OCI-LY1 (cell line): ENCODE results near the gene OR2D2.
A peak's percentile ranks its signal among the peaks of the same experiment; 100 is the strongest.

ENCODE experiments used
- H2AFZ ChIP-seq: fragments of 200-600 bp; sonication (generic), shearing (Covaris generic); 2 replicates; pipeline ENCODE4 v1.6.0; 2014; ENCODE audit warnings: antibody characterized with exemption, mild to moderate bottlenecking, low read length
- H3F3A ChIP-seq: fragments of 200-600 bp; sonication (generic), shearing (Covaris generic); 2 replicates; pipeline ENCODE4 v1.6.0; 2014; ENCODE audit warnings: mild to moderate bottlenecking, antibody characterized with exemption, low read length, moderate library complexity; ENCODE audit not compliant: insufficient read depth
- H3K27ac ChIP-seq: fragments of 200-600 bp; sonication (generic); 2 replicates; pipeline ENCODE4 v1.5.1; 2014; ENCODE audit warnings: low read length, mixed run types, mild to moderate bottlenecking, low read depth; ENCODE audit not compliant: poor library complexity, severe bottlenecking
- H3K27me3 ChIP-seq: fragments of 200-600 bp; sonication (generic); 2 replicates; pipeline ENCODE4 v1.6.0; 2014; ENCODE audit warnings: antibody characterized with exemption, mild to moderate bottlenecking, low read length, moderate library complexity; ENCODE audit not compliant: insufficient read depth
- H3K36me3 ChIP-seq: fragments of 200-600 bp; sonication (generic); 2 replicates; pipeline ENCODE4 v1.6.1; 2014; ENCODE audit warnings: mild to moderate bottlenecking, antibody characterized with exemption, low read length, moderate library complexity, mixed read lengths; ENCODE audit not compliant: insufficient read depth
- H3K4me1 ChIP-seq: fragments of 200-600 bp; sonication (generic); 2 replicates; pipeline ENCODE4 v1.5.1; 2014; ENCODE audit warnings: mild to moderate bottlenecking, low read length, moderate library complexity; ENCODE audit not compliant: insufficient read depth, severe bottlenecking
- H3K4me2 ChIP-seq: fragments of 200-600 bp; sonication (generic), shearing (Covaris generic); 2 replicates; pipeline ENCODE4 v1.6.1; 2014; ENCODE audit warnings: low read length
- H3K4me3 ChIP-seq: fragments of 200-600 bp; sonication (generic); 2 replicates; pipeline ENCODE4 v1.5.1; 2014; ENCODE audit warnings: low read length, low read depth, mild to moderate bottlenecking, mixed read lengths; ENCODE audit not compliant: poor library complexity, severe bottlenecking
- H3K79me2 ChIP-seq: fragments of 200-600 bp; shearing (Covaris generic); 2 replicates; pipeline ENCODE4 v1.6.1; 2016; ENCODE audit warnings: mixed run types, low read length, mixed read lengths; ENCODE audit not compliant: insufficient read depth
- H3K9ac ChIP-seq: fragments of 200-600 bp; sonication (generic), shearing (Covaris generic); 2 replicates; pipeline ENCODE4 v1.6.1; 2014; ENCODE audit warnings: mild to moderate bottlenecking, low read length, mixed read lengths
- H3K9me2 ChIP-seq: fragments of 200-600 bp; sonication (generic), shearing (Covaris generic); 2 replicates; pipeline ENCODE4 v1.6.1; 2014; ENCODE audit warnings: low read depth, mild to moderate bottlenecking, low read length, mixed read lengths
- H3K9me3 ChIP-seq: fragments of 200-600 bp; shearing (Covaris generic); 2 replicates; pipeline ENCODE4 v1.6.1; 2014; ENCODE audit warnings: low read length, mixed read lengths
- H4K20me1 ChIP-seq: fragments of 200-600 bp; sonication (generic), shearing (Covaris generic); 2 replicates; pipeline ENCODE4 v1.6.0; 2016; ENCODE audit warnings: mild to moderate bottlenecking, low read length; ENCODE audit not compliant: insufficient read depth
- EZH2 ChIP-seq: fragments of 200-600 bp; sonication (generic), shearing (Covaris generic); IDR thresholded peaks from 2 replicates; pipeline ENCODE4 v1.8.0; 2017; ENCODE audit warnings: borderline replicate concordance, mixed run types, mild to moderate bottlenecking, antibody characterized with exemption, low read length, moderate library complexity, mixed read lengths
- TF ChIP-seq, protein P1 (sequence below): fragments of 200-600 bp; sonication (generic), shearing (Covaris generic); IDR thresholded peaks from 2 replicates; pipeline ENCODE4 v1.5.1; 2017; ENCODE audit warnings: mild to moderate bottlenecking, antibody characterized with exemption, low read length, moderate library complexity, mixed read lengths

OR2D2 gene

DNA sequence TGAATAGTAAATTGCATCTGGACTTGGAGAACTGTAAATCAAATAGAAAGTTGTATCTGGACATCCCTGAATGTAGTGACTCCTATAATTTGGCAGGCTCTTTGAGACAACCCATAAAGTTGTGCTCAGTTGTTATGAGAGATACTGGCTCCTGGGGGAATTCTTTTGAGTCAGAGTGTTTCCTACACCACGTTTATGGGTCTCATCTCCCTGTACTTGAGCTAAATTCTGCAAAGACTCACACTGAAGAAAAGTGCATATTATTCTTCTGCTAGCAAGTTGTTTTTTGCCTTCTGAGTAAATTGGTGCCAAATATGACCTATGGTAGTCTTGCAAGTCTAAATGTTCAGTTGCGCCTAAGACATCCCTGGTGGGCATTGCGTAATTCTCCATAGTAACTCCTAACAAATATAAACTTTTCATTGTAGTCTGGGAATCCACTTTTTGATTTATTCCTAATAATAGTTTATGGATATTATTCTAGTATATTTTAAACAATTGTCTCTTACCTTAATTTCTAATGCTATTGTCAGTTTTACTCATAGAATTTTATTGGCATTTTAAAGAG lies 38.9 kb upstream of the OR2D2 start:
- Histone ChIP-seq H3K4me2 (no peak overlapping the region), H3K4me3 (no peak overlapping the region), H4K20me1 (no peaks in the 10 kb centered on the region)

DNA sequence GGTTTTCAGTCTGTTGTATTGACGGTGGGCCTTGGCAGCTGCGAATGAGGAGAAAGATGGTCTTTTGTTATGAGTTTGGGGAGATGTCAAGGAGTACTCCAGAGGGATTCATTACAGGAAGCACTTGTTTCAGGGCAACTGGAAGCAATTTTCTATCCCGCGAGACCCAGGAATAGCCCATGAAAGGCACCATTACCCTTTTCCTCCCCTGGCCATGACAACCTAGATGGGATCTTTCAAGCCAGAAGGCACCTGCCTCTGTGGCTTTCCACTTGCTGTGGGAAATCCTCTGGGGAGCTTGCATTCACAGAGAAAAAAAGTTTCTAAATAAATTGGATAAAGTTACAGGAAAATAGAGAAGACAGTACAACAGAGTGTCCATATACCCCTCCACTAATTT lies 36.6 kb upstream of the OR2D2 start:
- Histone ChIP-seq H3K4me1 (peaks cover 34% of the 10 kb centered on the region), H3K36me3 (peaks cover 54% of the 10 kb centered on the region), H3K4me3 (peak overlapping the region; percentile 92), H3K27ac (peak overlapping the region; percentile 80), H3F3A (no peaks in the 10 kb centered on the region), H3K4me2 (peak overlapping the region; percentile 94), H3K9me3 (no peaks in the 10 kb centered on the region), H3K9ac (no peak overlapping the region), H2AFZ (no peak overlapping the region), H3K9me2 (no peaks in the 10 kb centered on the region), H3K79me2 (peaks cover 7% of the 10 kb centered on the region; the same call in 1 of the 2 replicates), H3K27me3 (no peaks in the 10 kb centered on the region), H4K20me1 (no peaks in the 10 kb centered on the region)
- TF ChIP-seq, protein P1, sequence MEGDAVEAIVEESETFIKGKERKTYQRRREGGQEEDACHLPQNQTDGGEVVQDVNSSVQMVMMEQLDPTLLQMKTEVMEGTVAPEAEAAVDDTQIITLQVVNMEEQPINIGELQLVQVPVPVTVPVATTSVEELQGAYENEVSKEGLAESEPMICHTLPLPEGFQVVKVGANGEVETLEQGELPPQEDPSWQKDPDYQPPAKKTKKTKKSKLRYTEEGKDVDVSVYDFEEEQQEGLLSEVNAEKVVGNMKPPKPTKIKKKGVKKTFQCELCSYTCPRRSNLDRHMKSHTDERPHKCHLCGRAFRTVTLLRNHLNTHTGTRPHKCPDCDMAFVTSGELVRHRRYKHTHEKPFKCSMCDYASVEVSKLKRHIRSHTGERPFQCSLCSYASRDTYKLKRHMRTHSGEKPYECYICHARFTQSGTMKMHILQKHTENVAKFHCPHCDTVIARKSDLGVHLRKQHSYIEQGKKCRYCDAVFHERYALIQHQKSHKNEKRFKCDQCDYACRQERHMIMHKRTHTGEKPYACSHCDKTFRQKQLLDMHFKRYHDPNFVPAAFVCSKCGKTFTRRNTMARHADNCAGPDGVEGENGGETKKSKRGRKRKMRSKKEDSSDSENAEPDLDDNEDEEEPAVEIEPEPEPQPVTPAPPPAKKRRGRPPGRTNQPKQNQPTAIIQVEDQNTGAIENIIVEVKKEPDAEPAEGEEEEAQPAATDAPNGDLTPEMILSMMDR = no peak
- no peak for TF ChIP-seq EZH2

More for the DNA sequence above, 38.9 kb upstream of the OR2D2 start:
- peaks cover 76% of the 10 kb centered on the region for H3K36me3 ChIP-seq
- H3K4me1 ChIP-seq = peaks cover 26% of the 10 kb centered on the region
- no peak overlapping the region for H2AFZ ChIP-seq
- no peaks in the 10 kb centered on the region for H3K9me2 ChIP-seq
- no peaks in the 10 kb centered on the region for H3K27me3 ChIP-seq
- no peaks in the 10 kb centered on the region for H3K9me3 ChIP-seq
- no peak for TF ChIP-seq EZH2
- TF ChIP-seq, protein P1 = no peak
- peaks cover 7% of the 10 kb centered on the region; the same call in 1 of the 2 replicates for H3K79me2 ChIP-seq
- no peak overlapping the region for H3K27ac ChIP-seq
- H3K9ac ChIP-seq = no peak overlapping the region
- no peaks in the 10 kb centered on the region for H3F3A ChIP-seq

DNA sequence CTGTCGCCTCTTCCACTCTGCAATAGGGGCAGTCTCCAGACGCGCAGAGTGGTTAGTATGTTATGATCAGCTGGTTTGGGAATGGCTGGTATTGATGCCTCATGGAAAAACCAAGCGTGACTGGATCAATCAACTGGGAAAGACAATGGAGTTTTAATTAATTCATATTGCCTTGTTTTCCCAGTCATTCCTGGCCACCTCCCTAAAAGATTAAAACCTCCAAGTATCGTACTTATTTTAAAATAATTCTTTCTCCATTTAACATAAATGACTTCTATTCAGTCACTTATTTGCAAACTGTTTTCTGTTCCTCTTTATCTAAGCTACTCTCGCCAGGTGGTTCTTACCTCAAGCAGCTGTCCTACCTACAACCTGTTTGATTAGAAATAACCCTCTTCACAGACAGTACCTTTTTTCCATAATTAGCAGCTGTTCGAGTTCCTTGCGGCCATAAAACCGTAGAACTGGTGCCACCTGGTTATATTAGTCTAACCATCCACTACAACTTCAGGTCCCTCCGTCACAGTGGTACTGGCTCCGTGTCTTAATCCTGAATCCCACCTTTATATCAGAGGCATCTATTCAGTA lies 34.8 kb upstream of the OR2D2 start:
- peaks cover 34% of the 10 kb centered on the region for H3K4me1 ChIP-seq
- H3K9me3 ChIP-seq = no peaks in the 10 kb centered on the region
- H3K79me2 ChIP-seq = peaks cover 7% of the 10 kb centered on the region; the same call in 1 of the 2 replicates
- no peaks in the 10 kb centered on the region for H4K20me1 ChIP-seq
- H3K4me3 ChIP-seq = peak overlapping the region; percentile 92
- H3K4me2 ChIP-seq = peak overlapping the region; percentile 94
- no peaks in the 10 kb centered on the region for H3K27me3 ChIP-seq
- peaks cover 37% of the 10 kb centered on the region for H3K36me3 ChIP-seq
- TF ChIP-seq EZH2 = no peak
- TF ChIP-seq, protein P1 = no peak
- H3F3A ChIP-seq = no peaks in the 10 kb centered on the region
- H3K9ac ChIP-seq = peak overlapping the region; percentile 85
- no peaks in the 10 kb centered on the region for H3K9me2 ChIP-seq
- H2AFZ ChIP-seq = no peak overlapping the region
- peak overlapping the region; percentile 80 for H3K27ac ChIP-seq
